OCI-M2 (cell line): Measurements from ENCODE around the gene TMPRSS9.
A peak's percentile ranks its signal among the peaks of the same experiment; 100 is the strongest.
"Not testable (repeated sequence)": the region's sequence is repeated elsewhere in the genome, so short reads cannot be mapped to it uniquely, and the experiment has no call there.

ENCODE experiments used
- DNase-seq: peaks from one replicate; lab custom pipeline; 2025; ENCODE audit not compliant: unreplicated experiment; lab: John Stamatoyannopoulos, UW

The TMPRSS9 gene

GRCh38 chr19:2417436-2417835, 57.4 kb downstream of the TMPRSS9 start:
- DNase-seq, result not testable (repeated sequence)

- no peak for DNase-seq
Observed at GRCh38 chr19:2417881-2418406, 57.9 kb downstream of the TMPRSS9 start.

- no peak for DNase-seq
Observed at GRCh38 chr19:2419754-2420153, 59.7 kb downstream of the TMPRSS9 start.

GRCh38 chr19:2420490-2420889, 60.4 kb downstream of the TMPRSS9 start:
- DNase-seq, result no peak

- no peak for DNase-seq
Observed at GRCh38 chr19:2421581-2422306, 61.7 kb downstream of the TMPRSS9 start.

GRCh38 chr19:2423071-2423914, 63.2 kb downstream of the TMPRSS9 start:
- DNase-seq, result no peak

- DNase-seq, result no peak
Observed at GRCh38 chr19:2423915-2424685, 64.0 kb downstream of the TMPRSS9 start.

GRCh38 chr19:2424686-2425621, 64.9 kb downstream of the TMPRSS9 start:
- no peak for DNase-seq

GRCh38 chr19:2425622-2426581, 65.8 kb downstream of the TMPRSS9 start:
- no peak for DNase-seq

GRCh38 chr19:2426611-2427428, 66.8 kb downstream of the TMPRSS9 start:
- no peak for DNase-seq

- peak; percentile 88 for DNase-seq
Observed at GRCh38 chr19:2427429-2428320, 67.6 kb downstream of the TMPRSS9 start, which contains the start of gene TIMM13. TSS of gene TIMM13 (minus strand) at chr19:2427586. CDS start at chr19:2427533, 53 bp downstream.

- DNase-seq, result no peak
Observed at GRCh38 chr19:2428321-2428690, 68.2 kb downstream of the TMPRSS9 start.

GRCh38 chr19:2428756-2429711, 69.0 kb downstream of the TMPRSS9 start:
- no peak for DNase-seq

- no peak for DNase-seq
Observed at GRCh38 chr19:2429917-2430535, 70.0 kb downstream of the TMPRSS9 start.

- DNase-seq, result no peak
Observed at GRCh38 chr19:2431318-2432055, 71.4 kb downstream of the TMPRSS9 start.
